Glomerular endothelial cell (primary cell): Measurements from ENCODE around the gene PKNOX2. TPM values are rescaled to one million over a fixed set of nuclear protein-coding genes. Genes with fewer than 3 reads are reported as not detected.
"Not testable (repeated sequence)": the region's sequence is repeated elsewhere in the genome, so short reads cannot be mapped to it uniquely, and the experiment has no call there.

Source experiments
- DNase-seq: peaks from one replicate; pipeline ENCODE4 v3.0.0-alpha.2; 2011; ENCODE audit warnings: low read depth, low spot score; ENCODE audit errors: extremely low read depth
- total RNA-seq: library from RNA; depleted of rRNA; stranded (reverse); fragments of >200 nt; gene quantifications from 2 replicates; pipeline ENCODE4 v1.2.3, GENCODE V29; 2015

Gene PKNOX2
- total RNA-seq, 1 donor from 2014 or later = 0.76 TPM

- DNase-seq = no peak
Measured at GRCh38 chr11:125201525-125202141, 37.1 kb downstream of the PKNOX2 start.

GRCh38 chr11:125202362-125202880 is 37.9 kb downstream of the PKNOX2 start:
- no peak for DNase-seq

- no peak for DNase-seq
Measured at GRCh38 chr11:125202977-125203376, 38.4 kb downstream of the PKNOX2 start.

- no peak for DNase-seq
Measured at GRCh38 chr11:125207866-125208425, 43.4 kb downstream of the PKNOX2 start.

GRCh38 chr11:125210066-125210465 is 45.5 kb downstream of the PKNOX2 start:
- no peak for DNase-seq

- no peak for DNase-seq
Measured at GRCh38 chr11:125211191-125211947, 46.8 kb downstream of the PKNOX2 start.

- DNase-seq = no peak
Measured at GRCh38 chr11:125211948-125212340, 47.4 kb downstream of the PKNOX2 start.

GRCh38 chr11:125214601-125215565 is 50.3 kb downstream of the PKNOX2 start:
- no peak for DNase-seq

- DNase-seq = no peak
Measured at GRCh38 chr11:125215976-125216375, 51.4 kb downstream of the PKNOX2 start.

GRCh38 chr11:125218336-125218735 is 53.8 kb downstream of the PKNOX2 start:
- DNase-seq = no peak

GRCh38 chr11:125221461-125221860 is 56.9 kb downstream of the PKNOX2 start:
- no peak for DNase-seq

GRCh38 chr11:125222494-125222893 is 57.9 kb downstream of the PKNOX2 start:
- no peak for DNase-seq

GRCh38 chr11:125223161-125223560 is 58.6 kb downstream of the PKNOX2 start:
- not testable (repeated sequence) for DNase-seq

- no peak for DNase-seq
Measured at GRCh38 chr11:125223901-125224361, 59.4 kb downstream of the PKNOX2 start.

GRCh38 chr11:125224391-125225021 is 60.0 kb downstream of the PKNOX2 start:
- DNase-seq = no peak

- no peak for DNase-seq
Measured at GRCh38 chr11:125225401-125225800, 60.9 kb downstream of the PKNOX2 start.

- DNase-seq = no peak
Measured at GRCh38 chr11:125226031-125226430, 61.5 kb downstream of the PKNOX2 start.

- DNase-seq = no peak
Measured at GRCh38 chr11:125226706-125227105, 62.2 kb downstream of the PKNOX2 start.

- DNase-seq = no peak
Measured at GRCh38 chr11:125227151-125227550, 62.6 kb downstream of the PKNOX2 start.

- DNase-seq = no peak
Measured at GRCh38 chr11:125228445-125228844, 63.9 kb downstream of the PKNOX2 start.
